Kidney epithelial cell (primary cell): ENCODE measurements around the gene PAXX. TPM values are rescaled to one million over a fixed set of nuclear protein-coding genes. Genes with fewer than 3 reads are reported as not detected.

Experiments
- DNase-seq: peaks from one replicate; pipeline ENCODE4 v3.0.0-alpha.2; 2010; ENCODE audit warnings: low read depth
- H3K27me3 ChIP-seq: 2 replicates; pipeline ENCODE4 v1.6.0; 2011; ENCODE audit warnings: low read length; ENCODE audit not compliant: control insufficient read depth, insufficient read depth
- H3K36me3 ChIP-seq: 2 replicates; pipeline ENCODE4 v1.5.1; 2011; ENCODE audit warnings: low read length; ENCODE audit not compliant: control insufficient read depth, insufficient read depth
- H3K4me3 ChIP-seq: 2 replicates; pipeline ENCODE4 v1.5.1; 2011; ENCODE audit warnings: low read depth, mild to moderate bottlenecking, control low read depth, low read length
- total RNA-seq: library from RNA; depleted of rRNA; stranded (reverse); fragments of >200 nt; gene quantifications from 2 replicates; pipeline ENCODE4 v1.2.3, GENCODE V29; 2015
- TF ChIP-seq, protein P1 (sequence below): IDR thresholded peaks from 2 replicates; pipeline ENCODE4 v1.5.1; 2011; ENCODE audit warnings: mild to moderate bottlenecking, moderate library complexity, low read length, control low read depth, inconsistent platforms; ENCODE audit not compliant: insufficient read depth, poor library complexity, severe bottlenecking

Gene PAXX
- total RNA-seq, 1 donor from 2014 or later: 46.8 TPM

DNA sequence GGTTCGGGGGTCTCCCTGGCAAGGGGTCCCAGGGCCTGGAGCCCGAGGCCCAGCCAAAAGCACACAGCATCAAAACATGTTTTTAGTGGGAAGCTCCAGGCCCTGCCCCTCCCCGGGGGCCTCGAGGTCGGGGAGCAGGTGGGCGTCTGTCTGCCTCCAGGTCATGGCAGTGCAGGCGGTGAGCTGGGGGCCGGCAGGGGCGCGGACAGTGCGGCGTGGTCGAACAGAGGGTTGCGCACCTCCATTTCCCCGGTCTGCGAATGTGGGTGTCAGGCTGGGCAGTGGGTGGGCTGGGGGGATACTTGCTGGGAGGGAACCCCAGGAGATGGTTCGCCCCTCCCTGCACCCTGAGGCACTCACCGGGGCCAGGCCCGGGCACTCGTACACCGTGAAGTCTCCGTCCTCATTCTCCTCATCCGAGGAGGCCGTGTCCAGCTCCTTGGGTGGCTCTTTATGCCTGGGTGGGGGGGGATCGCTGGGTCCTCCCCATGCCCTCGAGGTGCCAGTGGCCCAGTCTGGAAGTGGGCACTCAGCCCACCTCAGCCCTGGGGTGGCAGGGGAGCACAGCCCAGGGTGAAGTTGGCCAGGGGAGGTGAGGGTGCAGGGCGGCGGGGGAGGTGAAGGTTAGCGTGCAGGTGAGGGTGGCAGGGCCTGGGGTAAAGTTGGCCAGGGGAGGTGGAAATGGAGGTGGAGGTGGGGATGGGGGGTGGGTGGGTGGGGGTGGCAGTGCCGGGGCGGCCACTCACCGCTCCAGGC lies 47.6 kb downstream of the PAXX start:
- H3K36me3 ChIP-seq: no peaks in the 10 kb centered on the region
- TF ChIP-seq, protein P1, sequence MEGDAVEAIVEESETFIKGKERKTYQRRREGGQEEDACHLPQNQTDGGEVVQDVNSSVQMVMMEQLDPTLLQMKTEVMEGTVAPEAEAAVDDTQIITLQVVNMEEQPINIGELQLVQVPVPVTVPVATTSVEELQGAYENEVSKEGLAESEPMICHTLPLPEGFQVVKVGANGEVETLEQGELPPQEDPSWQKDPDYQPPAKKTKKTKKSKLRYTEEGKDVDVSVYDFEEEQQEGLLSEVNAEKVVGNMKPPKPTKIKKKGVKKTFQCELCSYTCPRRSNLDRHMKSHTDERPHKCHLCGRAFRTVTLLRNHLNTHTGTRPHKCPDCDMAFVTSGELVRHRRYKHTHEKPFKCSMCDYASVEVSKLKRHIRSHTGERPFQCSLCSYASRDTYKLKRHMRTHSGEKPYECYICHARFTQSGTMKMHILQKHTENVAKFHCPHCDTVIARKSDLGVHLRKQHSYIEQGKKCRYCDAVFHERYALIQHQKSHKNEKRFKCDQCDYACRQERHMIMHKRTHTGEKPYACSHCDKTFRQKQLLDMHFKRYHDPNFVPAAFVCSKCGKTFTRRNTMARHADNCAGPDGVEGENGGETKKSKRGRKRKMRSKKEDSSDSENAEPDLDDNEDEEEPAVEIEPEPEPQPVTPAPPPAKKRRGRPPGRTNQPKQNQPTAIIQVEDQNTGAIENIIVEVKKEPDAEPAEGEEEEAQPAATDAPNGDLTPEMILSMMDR: no peak
- no peaks in the 10 kb centered on the region for H3K27me3 ChIP-seq
- H3K4me3 ChIP-seq: no peak overlapping the region
- DNase-seq: no peak

DNA sequence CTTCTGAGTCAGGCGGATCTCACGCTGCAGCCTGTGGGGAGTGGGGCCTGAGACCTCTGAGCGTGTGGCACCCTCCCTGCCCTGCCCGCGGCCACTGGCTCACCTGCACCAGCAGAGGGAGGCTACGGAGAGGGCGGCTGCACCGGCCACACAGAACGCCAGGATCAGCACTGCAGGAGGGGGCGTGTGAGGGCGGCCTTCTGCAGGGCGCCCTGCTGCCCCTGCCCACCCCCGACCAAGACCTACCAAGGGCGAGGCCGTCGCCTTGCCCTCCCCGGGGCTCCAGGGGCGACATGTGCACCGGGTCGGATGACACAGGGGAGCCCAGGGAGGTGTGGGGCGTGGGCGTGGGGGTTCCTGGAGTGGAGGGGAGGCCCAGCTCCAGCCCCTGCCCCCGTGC lies 48.3 kb downstream of the PAXX start:
- no peak overlapping the region for H3K4me3 ChIP-seq

DNA sequence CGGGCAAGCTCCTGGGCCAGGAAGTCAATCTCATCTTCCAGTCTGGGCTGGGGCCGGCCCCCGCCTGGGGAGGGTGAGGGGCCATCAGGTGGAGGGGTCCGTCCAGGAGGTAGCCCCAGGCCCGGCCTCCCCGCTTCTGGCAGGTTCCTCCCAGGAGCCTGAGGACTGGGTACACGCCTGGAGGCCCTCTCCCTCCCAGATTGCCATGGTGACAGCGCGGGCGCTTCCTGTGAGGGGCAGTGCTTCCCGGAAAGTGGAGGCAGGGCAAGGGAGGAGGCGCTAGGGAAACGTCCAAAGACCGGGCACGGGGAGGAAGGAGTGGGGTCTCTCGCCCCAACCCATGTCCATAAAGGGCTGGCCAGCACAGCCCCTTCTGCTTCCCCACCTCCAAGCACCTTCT lies 48.9 kb downstream of the PAXX start:
- Histone ChIP-seq H3K27me3 (no peaks in the 10 kb centered on the region), H3K36me3 (no peaks in the 10 kb centered on the region), H3K4me3 (no peak overlapping the region)
- TF ChIP-seq, protein P1: no peak
- no peak for DNase-seq

More for the DNA sequence above, 48.3 kb downstream of the PAXX start:
- Histone ChIP-seq H3K36me3 (no peaks in the 10 kb centered on the region), H3K27me3 (no peaks in the 10 kb centered on the region)
- no peak for DNase-seq
- TF ChIP-seq, protein P1: no peak

DNA sequence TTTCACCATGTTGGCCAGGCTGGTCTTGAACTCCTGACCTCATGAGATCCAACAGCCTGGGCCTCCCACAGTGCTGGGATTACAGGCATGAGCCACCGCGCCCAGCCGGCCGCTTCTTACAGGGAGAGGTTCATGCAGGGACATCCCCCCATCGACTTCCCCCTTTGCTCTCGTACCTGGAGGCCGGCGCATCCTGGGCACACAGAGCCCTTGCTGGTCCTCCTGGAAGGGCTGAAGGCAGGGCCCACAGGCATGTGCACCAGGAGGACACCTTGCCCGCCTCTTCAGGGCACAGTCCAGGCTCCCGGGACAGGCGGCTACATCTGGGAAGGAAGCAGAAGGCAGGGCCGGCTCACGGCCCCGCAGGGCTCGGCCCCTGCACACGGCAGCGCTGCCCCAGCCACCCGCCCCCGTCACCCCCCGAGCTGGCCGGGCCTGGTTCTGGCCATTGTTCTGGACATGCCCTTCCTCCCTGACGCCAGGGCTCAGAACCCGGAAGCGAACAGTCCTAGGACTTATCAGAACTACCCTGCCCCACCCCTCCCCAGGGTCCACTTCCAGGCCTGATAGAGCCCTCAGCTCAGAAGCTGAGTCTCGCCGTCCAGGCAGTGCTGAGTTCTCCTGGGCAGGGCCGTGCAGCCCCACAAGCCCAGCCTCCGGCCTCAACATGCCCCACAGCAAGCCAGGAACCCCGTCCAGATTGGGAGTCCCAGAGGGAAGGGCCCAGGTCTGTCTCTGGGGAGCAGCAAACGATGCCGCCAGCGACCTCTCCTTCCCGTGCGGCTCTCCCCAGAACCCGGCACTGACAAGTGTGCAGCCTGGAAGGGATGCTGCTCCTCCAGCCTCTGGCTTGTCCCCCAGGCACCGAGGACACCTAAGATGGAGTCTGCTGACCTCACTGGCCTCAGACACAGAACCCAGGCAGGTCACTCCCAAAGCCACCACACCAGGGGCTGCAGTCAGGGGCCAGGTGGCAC lies 50.8 kb downstream of the PAXX start:
- no peak overlapping the region for H3K4me3 ChIP-seq
- H3K27me3 ChIP-seq: peaks cover 12% of the 10 kb centered on the region
- H3K36me3 ChIP-seq: no peaks in the 10 kb centered on the region
- DNase-seq: no peak
- TF ChIP-seq, protein P1: no peak

Other genes starting within 250 kb of the PAXX start
- 0.21 TPM in 1 of 2 replicates, not detected in the other for gene LCN10, start 249.5 kb upstream of the PAXX start, total RNA-seq
- not detected in 2 replicates for gene LCN6, start 243.9 kb upstream of the PAXX start, total RNA-seq
- not detected in 2 replicates for gene LCN8, start 234.2 kb upstream of the PAXX start, total RNA-seq
- not detected in 2 replicates for gene LCN15, start 227.9 kb upstream of the PAXX start, total RNA-seq
- gene TMEM141, start 201.1 kb upstream of the PAXX start, total RNA-seq: 69.8 and 79.8 TPM in 2 replicates
- gene CCDC183, start 196.1 kb upstream of the PAXX start, total RNA-seq: 0.84 and 0.89 TPM in 2 replicates
- gene RABL6, start 184.5 kb upstream of the PAXX start, total RNA-seq: 99.3 and 118 TPM in 2 replicates
- 0.75 and 0.96 TPM in 2 replicates for gene AJM1, start 149.9 kb upstream of the PAXX start, total RNA-seq
- 124 and 129 TPM in 2 replicates for gene PHPT1, start 143.0 kb upstream of the PAXX start, total RNA-seq
- 3.7 and 6.4 TPM in 2 replicates for gene MAMDC4, start 140.1 kb upstream of the PAXX start, total RNA-seq
- 792 and 948 TPM in 2 replicates for gene EDF1, start 126.1 kb upstream of the PAXX start, total RNA-seq
- 17.5 and 17.7 TPM in 2 replicates for gene TRAF2, start 105.9 kb upstream of the PAXX start, total RNA-seq
- gene FBXW5, start 47.7 kb upstream of the PAXX start, total RNA-seq: 174 and 222 TPM in 2 replicates
- gene C8G, start 47.2 kb upstream of the PAXX start, total RNA-seq: not detected in 2 replicates
- 1.2 TPM in 1 of 2 replicates, not detected in the other for gene LCN12, start 40.1 kb upstream of the PAXX start, total RNA-seq
- 2.0 and 3.8 TPM in 2 replicates for gene PTGDS, start 14.9 kb upstream of the PAXX start, total RNA-seq
- not detected in 2 replicates for gene LCNL1, start 9.4 kb upstream of the PAXX start, total RNA-seq
- gene CLIC3, start 4.1 kb downstream of the PAXX start, total RNA-seq: 0.75 TPM in 1 of 2 replicates, not detected in the other
- gene ABCA2, start 35.8 kb downstream of the PAXX start, total RNA-seq: 5.3 and 15.4 TPM in 2 replicates
- gene FUT7, start 39.7 kb downstream of the PAXX start, total RNA-seq: not detected in 2 replicates
- 58.3 and 76.1 TPM in 2 replicates for gene NPDC1, start 53.8 kb downstream of the PAXX start, total RNA-seq
- gene ENTPD2, start 61.6 kb downstream of the PAXX start, total RNA-seq: 0.21 TPM in 1 of 2 replicates, not detected in the other
- 5.3 and 5.8 TPM in 2 replicates for gene SAPCD2, start 78.1 kb downstream of the PAXX start, total RNA-seq
- 9.7 and 11.7 TPM in 2 replicates for gene UAP1L1, start 85.1 kb downstream of the PAXX start, total RNA-seq
- 76.8 and 80.3 TPM in 2 replicates for gene MAN1B1, start 94.6 kb downstream of the PAXX start, total RNA-seq
- 116 and 137 TPM in 2 replicates for gene DPP7, start 122.3 kb downstream of the PAXX start, total RNA-seq
- 0.04 TPM in 1 of 2 replicates, not detected in the other for gene GRIN1, start 146.7 kb downstream of the PAXX start, total RNA-seq
- not detected in 2 replicates for gene LRRC26, start 177.6 kb downstream of the PAXX start, total RNA-seq
- gene TMEM210, start 179.6 kb downstream of the PAXX start, total RNA-seq: not detected in 2 replicates
- 18.8 and 26.1 TPM in 2 replicates for gene ANAPC2, start 196.1 kb downstream of the PAXX start, total RNA-seq
- 91.4 and 95.1 TPM in 2 replicates for gene SSNA1, start 196.3 kb downstream of the PAXX start, total RNA-seq
- 15.2 and 20.1 TPM in 2 replicates for gene TPRN, start 208.3 kb downstream of the PAXX start, total RNA-seq
- gene TMEM203, start 213.2 kb downstream of the PAXX start, total RNA-seq: 39.2 and 40.3 TPM in 2 replicates
- 19.1 and 28.6 TPM in 2 replicates for gene NDOR1, start 213.3 kb downstream of the PAXX start, total RNA-seq
- gene RNF208, start 229.8 kb downstream of the PAXX start, total RNA-seq: 3.1 and 4.2 TPM in 2 replicates
- 2.1 and 3.8 TPM in 2 replicates for gene CYSRT1, start 232.8 kb downstream of the PAXX start, total RNA-seq
- not detected in 2 replicates for gene RNF224, start 235.1 kb downstream of the PAXX start, total RNA-seq
- 0.25 TPM in 1 of 2 replicates, not detected in the other for gene SLC34A3, start 238.5 kb downstream of the PAXX start, total RNA-seq
- 262 and 275 TPM in 2 replicates for gene TUBB4B, start 248.9 kb downstream of the PAXX start, total RNA-seq